IMR-90 (cell line): ENCODE data around the gene CSH2. TPM values are rescaled to one million over a fixed set of nuclear protein-coding genes. Genes with fewer than 3 reads are reported as not detected.

ENCODE experiments used
- ATAC-seq: fragments of 200-7000 bp; cut with Tn5 transposase; 2 replicates; pipeline ENCODE4 v1.9.1; 2020; ENCODE audit warnings: low read depth, mild to moderate bottlenecking, moderate library complexity
- BruUV-seq: library from RNA; stranded (reverse); fragments of 400-500 nt; replicated peaks from 2 replicates; lab custom pipeline; 2021; lab: Mats Ljungman, UMichigan
- CTCF ChIA-PET: fragments of 300-600 bp; formaldehyde crosslinking; extraction: SDS; loops from one replicate; lab custom pipeline; 2021; ENCODE audit warnings: antibody characterized with exemption; lab: Yijun Ruan, JAX
- POLR2A ChIA-PET: fragments of 300-600 bp; sonication (Branson Sonifier 250); formaldehyde crosslinking; loops from one replicate; lab custom pipeline; 2022; ENCODE audit warnings: antibody characterized with exemption; ENCODE audit not compliant: unreplicated experiment; lab: Charles Lee
- DNase-seq: peaks from one replicate; pipeline ENCODE4 v3.0.0; 2013
- H2AFZ ChIP-seq: replicated peaks from 2 replicates; pipeline ENCODE3; 2013; ENCODE audit warnings: low read length, mild to moderate bottlenecking; ENCODE audit not compliant: poor library complexity
- H2AK5ac ChIP-seq: 2 replicates; pipeline ENCODE4 v1.6.1; 2013; ENCODE audit warnings: low read depth, low read length, inconsistent platforms
- H2AK9ac ChIP-seq: replicated peaks from 2 replicates; pipeline ENCODE3; 2013; ENCODE audit warnings: mild to moderate bottlenecking, low read depth, low read length, moderate library complexity; ENCODE audit not compliant: poor library complexity
- H2BK120ac ChIP-seq: 2 replicates; pipeline ENCODE4 v1.6.1; 2013; ENCODE audit warnings: low read depth, low read length, inconsistent platforms
- H2BK15ac ChIP-seq: 3 replicates; pipeline ENCODE4 v1.6.1; 2013; ENCODE audit warnings: low read depth, low read length, inconsistent platforms
- H2BK20ac ChIP-seq: 2 replicates; pipeline ENCODE4 v1.6.1; 2013; ENCODE audit warnings: low read depth, mild to moderate bottlenecking, inconsistent platforms, low read length, moderate library complexity
- H2BK5ac ChIP-seq: 2 replicates; pipeline ENCODE4 v1.6.1; 2013; ENCODE audit warnings: mild to moderate bottlenecking, low read depth, low read length, inconsistent platforms; ENCODE audit not compliant: poor library complexity, severe bottlenecking
- H3K14ac ChIP-seq: replicated peaks from 2 replicates; pipeline ENCODE4 v1.6.1; 2013; ENCODE audit warnings: low read depth, low read length, inconsistent platforms
- H3K18ac ChIP-seq: 2 replicates; pipeline ENCODE4 v1.6.1; 2013; ENCODE audit warnings: low read depth, low read length, control low read depth
- H3K23ac ChIP-seq: 2 replicates; pipeline ENCODE4 v1.6.1; 2013; ENCODE audit warnings: low read depth, low read length, inconsistent platforms
- H3K27ac ChIP-seq: 2 replicates; pipeline ENCODE4 v1.5.1; 2013; ENCODE audit warnings: mild to moderate bottlenecking, control low read depth, low read length; ENCODE audit not compliant: insufficient read depth
- H3K27me3 ChIP-seq: 2 replicates; pipeline ENCODE4 v1.6.1; 2013; ENCODE audit warnings: low read length; ENCODE audit not compliant: control insufficient read depth, insufficient read depth
- H3K36me3 ChIP-seq: 2 replicates; pipeline ENCODE4 v1.6.1; 2013; ENCODE audit warnings: low read length, mixed read lengths; ENCODE audit not compliant: control insufficient read depth, insufficient read depth
- H3K4ac ChIP-seq: 2 replicates; pipeline ENCODE4 v1.6.1; 2013; ENCODE audit warnings: low read depth, low read length, inconsistent platforms
- H3K4me1 ChIP-seq: 2 replicates; pipeline ENCODE4 v1.6.1; 2013; ENCODE audit warnings: low read length, mixed read lengths; ENCODE audit not compliant: control insufficient read depth, insufficient read depth
- H3K4me2 ChIP-seq: 2 replicates; pipeline ENCODE4 v1.6.1; 2013; ENCODE audit warnings: low read depth, mild to moderate bottlenecking, control low read depth, low read length, moderate library complexity
- H3K4me3 ChIP-seq: 2 replicates; pipeline ENCODE4 v1.5.1; 2013; ENCODE audit warnings: low read depth, mild to moderate bottlenecking, control low read depth, low read length, moderate library complexity; ENCODE audit not compliant: insufficient read depth
- H3K56ac ChIP-seq: 2 replicates; pipeline ENCODE4 v1.6.1; 2013; ENCODE audit warnings: low read length, inconsistent platforms; ENCODE audit not compliant: insufficient read depth; ENCODE audit errors: extremely low read depth
- H3K79me1 ChIP-seq, 2 experiments: 2 replicates each; pipeline ENCODE4 v1.6.1; 2013; ENCODE audit warnings: low read length in 2 of 2, inconsistent platforms in 1 of 2, low read depth in 1 of 2
- H3K9ac ChIP-seq: 2 replicates; pipeline ENCODE4 v1.6.1; 2013; ENCODE audit warnings: low read depth, low read length, control low read depth
- H3K9me1 ChIP-seq: 2 replicates; pipeline ENCODE4 v1.6.1; 2013; ENCODE audit warnings: low read length, inconsistent platforms; ENCODE audit not compliant: insufficient read depth
- H3K9me3 ChIP-seq: 2 replicates; pipeline ENCODE4 v1.6.1; 2013; ENCODE audit warnings: low read length; ENCODE audit not compliant: control insufficient read depth, insufficient read depth
- H4K20me1 ChIP-seq: 2 replicates; pipeline ENCODE4 v1.6.1; 2013; ENCODE audit warnings: low read length, inconsistent platforms; ENCODE audit not compliant: insufficient read depth
- H4K5ac ChIP-seq: 2 replicates; pipeline ENCODE4 v1.6.1; 2013; ENCODE audit warnings: mild to moderate bottlenecking, low read depth, low read length, control low read depth
- H4K8ac ChIP-seq, 2 experiments: 2 replicates each; pipeline ENCODE4 v1.6.1; 2013; ENCODE audit warnings: low read depth in 2 of 2, low read length in 2 of 2, control low read depth in 1 of 2, inconsistent platforms in 1 of 2
- H4K91ac ChIP-seq: 2 replicates; pipeline ENCODE4 v1.6.1; 2013; ENCODE audit warnings: low read depth, low read length, inconsistent platforms; ENCODE audit not compliant: insufficient read depth
- BHLHE40 ChIP-seq: fragments of 150-350 bp; IDR thresholded peaks from 2 replicates; pipeline ENCODE4 v1.6.1; 2016; ENCODE audit warnings: mild to moderate bottlenecking, low read depth, low read length
- FOS ChIP-seq: fragments of 150-350 bp; IDR thresholded peaks from 2 replicates; pipeline ENCODE4 v1.6.1; 2016; ENCODE audit warnings: low read depth, low read length
- MAFK ChIP-seq: IDR thresholded peaks from 2 replicates; pipeline ENCODE4 v1.6.1; 2012; ENCODE audit warnings: low read depth, low read length, improper control_type of control experiment
- MAZ ChIP-seq: IDR thresholded peaks from 2 replicates; pipeline ENCODE4 v1.6.1; 2012; ENCODE audit warnings: low read depth, mild to moderate bottlenecking, low read length, improper control_type of control experiment, moderate library complexity, borderline replicate concordance
- NFE2L2 ChIP-seq: fragments of 150-350 bp; IDR thresholded peaks from 2 replicates; pipeline ENCODE4 v1.6.1; 2016; ENCODE audit warnings: low read depth, mild to moderate bottlenecking, low read length
- POLR2A ChIP-seq: IDR thresholded peaks from 2 replicates; pipeline ENCODE4 v1.6.1; 2012; ENCODE audit warnings: mild to moderate bottlenecking, low read depth, low read length
- RAD21 ChIP-seq: IDR thresholded peaks from 2 replicates; pipeline ENCODE4 v1.6.1; 2012; ENCODE audit warnings: low read length, improper control_type of control experiment
- RCOR1 ChIP-seq: IDR thresholded peaks from 2 replicates; pipeline ENCODE4 v1.6.1; 2012; ENCODE audit warnings: mild to moderate bottlenecking, low read length, improper control_type of control experiment; ENCODE audit not compliant: insufficient replicate concordance
- RFX5 ChIP-seq: IDR thresholded peaks from 2 replicates; pipeline ENCODE4 v1.8.0; 2012; ENCODE audit warnings: low read depth, mild to moderate bottlenecking, low read length, moderate library complexity
- SMC3 ChIP-seq: fragments of 150-350 bp; IDR thresholded peaks from 2 replicates; pipeline ENCODE4 v1.6.1; 2016; ENCODE audit warnings: low read depth, mild to moderate bottlenecking, antibody characterized with exemption, low read length, moderate library complexity
- WGBS, 2 experiments: methylation state at CpG; one replicate each; pipeline versions ENCODE4 v1.1.5 to v1.1.7; 2013; ENCODE audit warnings: missing lambda C conversion rate in 2 of 2; ENCODE audit not compliant: insufficient read length in 1 of 2; ENCODE audit errors: extremely low coverage in 2 of 2; 5-methylcytosine and 5-hydroxymethylcytosine counted together
- dilution Hi-C: fragments of 300-500 bp; cut with HindIII; formaldehyde crosslinking; loops from one replicate; pipeline ENCODE4 v1.14.3; 2018; ENCODE audit warnings: low sequenced_read_pairs; ENCODE audit not compliant: unreplicated experiment
- in situ Hi-C: fragments of 300-500 bp; cut with MboI; formaldehyde crosslinking; loops from 3 replicates; pipeline ENCODE4 v1.14.3; 2019; ENCODE audit warnings: low sequenced_read_pairs, inconsistent platforms, mixed read lengths
- intact Hi-C: fragments of 100-400 bp; cut with micrococcal nuclease; formaldehyde crosslinking; loops from 2 replicates; pipeline ENCODE4 v1.10.0; 2022
- polyA plus RNA-seq, 3 experiments: library from polyadenylated mRNA; depleted of rRNA; stranded (reverse); fragments of >200 nt; gene quantifications; 2 replicates each; pipeline ENCODE4 v1.2.3, GENCODE V29; 2012; ENCODE audit warnings: low replicate concordance in 1 of 3
- total RNA-seq: library from RNA; depleted of rRNA; stranded (reverse); fragments of >200 nt; gene quantifications from 2 replicates; pipeline ENCODE4 v1.2.3, GENCODE V29; 2012
- TF ChIP-seq, protein P1 (sequence below): conservative IDR thresholded peaks from 2 replicates; pipeline ENCODE4 v1.5.1; 2012; ENCODE audit warnings: mild to moderate bottlenecking, low read depth, low read length, improper control_type of control experiment
- TF ChIP-seq, protein P2 (sequence below): fragments of 150-350 bp; IDR thresholded peaks from 2 replicates; pipeline ENCODE4 v1.6.1; 2017; ENCODE audit warnings: mild to moderate bottlenecking, antibody characterized with exemption, low read length, low read depth
- TF ChIP-seq, protein P3 (sequence below): fragments of 150-350 bp; IDR thresholded peaks from 2 replicates; pipeline ENCODE4 v1.6.1; 2016; ENCODE audit warnings: low read depth, mild to moderate bottlenecking, low read length, moderate library complexity, borderline replicate concordance

CSH2 gene
- total and polyA plus RNA-seq, 2 of the 4 experiments (the other 2 are of a cell fraction): not detected

DNA sequence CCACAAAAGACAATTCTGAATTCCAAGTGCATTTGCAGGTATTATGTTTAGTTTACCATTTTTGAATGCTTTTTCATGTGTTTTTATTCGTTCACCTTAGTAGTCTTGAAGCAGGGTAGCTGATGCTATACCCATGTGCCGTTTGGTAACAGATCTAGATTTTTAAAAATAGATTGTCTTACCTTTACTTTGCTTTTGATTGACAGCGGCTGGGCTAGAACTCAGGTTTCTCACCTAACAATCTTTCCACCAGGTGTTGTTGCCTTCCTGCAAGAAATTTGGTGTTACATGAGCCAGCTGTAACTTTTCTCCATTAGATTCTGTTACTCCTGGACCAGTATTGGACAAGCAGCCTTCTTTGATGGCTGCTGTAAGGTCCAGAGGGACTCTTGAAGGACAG, 44.5 kb downstream of the CSH2 start:
- Histone ChIP-seq H2BK5ac (no peak overlapping the region), H3K9me1 (peaks cover 13% of the 10 kb centered on the region), H2BK120ac (no peak overlapping the region), H3K4me2 (no peak overlapping the region), H4K5ac (no peak overlapping the region), H3K14ac (no peak overlapping the region), H3K23ac (peak overlapping the region; percentile 93; the same call in 1 of the 2 replicates), H3K4me1 (peaks cover 1% of the 10 kb centered on the region; the same call in 1 of the 2 replicates), H3K56ac (no peak overlapping the region), H4K20me1 (peaks cover 43% of the 10 kb centered on the region), H2AK9ac (no peak overlapping the region), H2AFZ (no peak overlapping the region), H2BK20ac (no peak overlapping the region), H4K91ac (no peak overlapping the region), H3K27ac (no peak overlapping the region), H3K79me1 (peaks cover 41 to 76% of the 10 kb centered on the region in 2 experiments), H3K27me3 (no peaks in the 10 kb centered on the region), H2BK15ac (no peak overlapping the region), H3K9me3 (no peaks in the 10 kb centered on the region), H3K9ac (no peak overlapping the region), H3K4me3 (no peak overlapping the region), H3K4ac (no peak overlapping the region), H3K36me3 (peaks cover 66% of the 10 kb centered on the region), H4K8ac (no peak overlapping the region), H3K18ac (no peak overlapping the region), H2AK5ac (no peak overlapping the region)
- in situ Hi-C loops (no loop called here), dilution Hi-C loops (no loop called here), intact Hi-C loops (no loop called here)
- no peak for TF ChIP-seq RFX5
- no peak for TF ChIP-seq RCOR1
- TF ChIP-seq SMC3: no peak
- TF ChIP-seq, protein P1, sequence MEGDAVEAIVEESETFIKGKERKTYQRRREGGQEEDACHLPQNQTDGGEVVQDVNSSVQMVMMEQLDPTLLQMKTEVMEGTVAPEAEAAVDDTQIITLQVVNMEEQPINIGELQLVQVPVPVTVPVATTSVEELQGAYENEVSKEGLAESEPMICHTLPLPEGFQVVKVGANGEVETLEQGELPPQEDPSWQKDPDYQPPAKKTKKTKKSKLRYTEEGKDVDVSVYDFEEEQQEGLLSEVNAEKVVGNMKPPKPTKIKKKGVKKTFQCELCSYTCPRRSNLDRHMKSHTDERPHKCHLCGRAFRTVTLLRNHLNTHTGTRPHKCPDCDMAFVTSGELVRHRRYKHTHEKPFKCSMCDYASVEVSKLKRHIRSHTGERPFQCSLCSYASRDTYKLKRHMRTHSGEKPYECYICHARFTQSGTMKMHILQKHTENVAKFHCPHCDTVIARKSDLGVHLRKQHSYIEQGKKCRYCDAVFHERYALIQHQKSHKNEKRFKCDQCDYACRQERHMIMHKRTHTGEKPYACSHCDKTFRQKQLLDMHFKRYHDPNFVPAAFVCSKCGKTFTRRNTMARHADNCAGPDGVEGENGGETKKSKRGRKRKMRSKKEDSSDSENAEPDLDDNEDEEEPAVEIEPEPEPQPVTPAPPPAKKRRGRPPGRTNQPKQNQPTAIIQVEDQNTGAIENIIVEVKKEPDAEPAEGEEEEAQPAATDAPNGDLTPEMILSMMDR: no peak
- TF ChIP-seq RAD21: no peak
- no peak for TF ChIP-seq MAZ
- TF ChIP-seq, protein P2, sequence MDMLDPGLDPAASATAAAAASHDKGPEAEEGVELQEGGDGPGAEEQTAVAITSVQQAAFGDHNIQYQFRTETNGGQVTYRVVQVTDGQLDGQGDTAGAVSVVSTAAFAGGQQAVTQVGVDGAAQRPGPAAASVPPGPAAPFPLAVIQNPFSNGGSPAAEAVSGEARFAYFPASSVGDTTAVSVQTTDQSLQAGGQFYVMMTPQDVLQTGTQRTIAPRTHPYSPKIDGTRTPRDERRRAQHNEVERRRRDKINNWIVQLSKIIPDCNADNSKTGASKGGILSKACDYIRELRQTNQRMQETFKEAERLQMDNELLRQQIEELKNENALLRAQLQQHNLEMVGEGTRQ: no peak
- TF ChIP-seq, protein P3, sequence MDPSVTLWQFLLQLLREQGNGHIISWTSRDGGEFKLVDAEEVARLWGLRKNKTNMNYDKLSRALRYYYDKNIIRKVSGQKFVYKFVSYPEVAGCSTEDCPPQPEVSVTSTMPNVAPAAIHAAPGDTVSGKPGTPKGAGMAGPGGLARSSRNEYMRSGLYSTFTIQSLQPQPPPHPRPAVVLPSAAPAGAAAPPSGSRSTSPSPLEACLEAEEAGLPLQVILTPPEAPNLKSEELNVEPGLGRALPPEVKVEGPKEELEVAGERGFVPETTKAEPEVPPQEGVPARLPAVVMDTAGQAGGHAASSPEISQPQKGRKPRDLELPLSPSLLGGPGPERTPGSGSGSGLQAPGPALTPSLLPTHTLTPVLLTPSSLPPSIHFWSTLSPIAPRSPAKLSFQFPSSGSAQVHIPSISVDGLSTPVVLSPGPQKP: no peak
- no peak for TF ChIP-seq NFE2L2
- no peak for TF ChIP-seq POLR2A
- no peak for TF ChIP-seq BHLHE40
- no peak for TF ChIP-seq FOS
- no peak for TF ChIP-seq MAFK
- 100% methylated on average over 2 of the region's 3 CpGs; no CpG with 5 or more reads in 1 of the 2 experiments for WGBS, 2 experiments
- ChIA-PET POLR2A (interaction anchor here (0.6 kb wide), 1 partner anchor 8 kb away, joined by 3 read pairs; no protein-coding TSS in a partner anchor), CTCF (interaction anchor here (0.6 kb wide), 1 partner anchor 403 kb away, joined by 3 read pairs; no protein-coding TSS in a partner anchor)
- BruUV-seq: no TSS peak
- ATAC-seq (no peak), DNase-seq (no peak)
